HG03039 (cell line): ENCODE measurements around the gene CAPN10.

Source experiments
- ATAC-seq: cut with Tn5 transposase; IDR thresholded peaks from one replicate; pipeline ENCODE4 v1.9.1; 2021; ENCODE audit warnings: mild to moderate bottlenecking, moderate library complexity; ENCODE audit not compliant: unreplicated experiment

CAPN10 gene

GRCh38 chr2:240588006-240588655 is 1.6 kb downstream of the CAPN10 start:
- no peak for ATAC-seq

- no peak for ATAC-seq
Observed at GRCh38 chr2:240588669-240589068, 2.1 kb downstream of the CAPN10 start.

GRCh38 chr2:240589375-240589774 is 2.8 kb downstream of the CAPN10 start:
- ATAC-seq, result no peak

- ATAC-seq, result no peak
Observed at GRCh38 chr2:240589850-240590525, 3.5 kb downstream of the CAPN10 start.

- no peak for ATAC-seq
Observed at GRCh38 chr2:240590681-240591111, 4.2 kb downstream of the CAPN10 start.

GRCh38 chr2:240591226-240591625 is 4.7 kb downstream of the CAPN10 start:
- ATAC-seq, result no peak

- no peak for ATAC-seq
Observed at GRCh38 chr2:240591784-240592183, 5.2 kb downstream of the CAPN10 start.

GRCh38 chr2:240593026-240593702 is 6.6 kb downstream of the CAPN10 start:
- ATAC-seq, result no peak

- no peak for ATAC-seq
Observed at GRCh38 chr2:240593703-240594451, 7.3 kb downstream of the CAPN10 start.

- no peak for ATAC-seq
Observed at GRCh38 chr2:240594511-240595380, 8.2 kb downstream of the CAPN10 start.

GRCh38 chr2:240595381-240596079 is 9.0 kb downstream of the CAPN10 start:
- ATAC-seq, result no peak

GRCh38 chr2:240596080-240596460 is 9.5 kb downstream of the CAPN10 start:
- ATAC-seq, result no peak

- no peak for ATAC-seq
Observed at GRCh38 chr2:240596491-240596931, 10.0 kb downstream of the CAPN10 start.

GRCh38 chr2:240597054-240597418 is 10.5 kb downstream of the CAPN10 start:
- no peak for ATAC-seq

- ATAC-seq, result no peak
Observed at GRCh38 chr2:240597419-240598181, 11.1 kb downstream of the CAPN10 start.

GRCh38 chr2:240598311-240598911 is 11.9 kb downstream of the CAPN10 start:
- no peak for ATAC-seq

GRCh38 chr2:240599141-240599583 is 12.6 kb downstream of the CAPN10 start:
- ATAC-seq, result no peak

- ATAC-seq, result no peak
Observed at GRCh38 chr2:240600451-240600961, 14.0 kb downstream of the CAPN10 start.
